PC-3 (cell line): ENCODE data around the gene MCU. TPM values are rescaled to one million over a fixed set of nuclear protein-coding genes. Genes with fewer than 3 reads are reported as not detected.
A peak's percentile ranks its signal among the peaks of the same experiment; 100 is the strongest.

Source experiments
- ATAC-seq: fragments of 200-7000 bp; cut with Tn5 transposase; 2 replicates; pipeline ENCODE4 v1.9.1; 2020; ENCODE audit warnings: mild to moderate bottlenecking, moderate library complexity
- Bru-seq: library from RNA; stranded (reverse); fragments of 400-500 nt; gene quantifications from one replicate; lab custom pipeline; 2021; lab: Mats Ljungman, UMichigan
- BruChase-seq, 2 experiments: library from RNA; stranded (reverse); fragments of 400-500 nt; gene quantifications; one replicate each; lab custom pipeline; 2021; lab: Mats Ljungman, UMichigan
- BruUV-seq: library from RNA; stranded (reverse); fragments of 400-500 nt; replicated peaks from 2 replicates; lab custom pipeline; 2021; lab: Mats Ljungman, UMichigan
- CTCF ChIA-PET: fragments of 300-600 bp; sonication (Branson Sonifier 250); formaldehyde crosslinking; loops from one replicate; lab custom pipeline; 2022; ENCODE audit warnings: antibody characterized with exemption; lab: Charles Lee
- POLR2A ChIA-PET: fragments of 300-600 bp; sonication (Branson Sonifier 250); formaldehyde crosslinking; loops from one replicate; lab custom pipeline; 2022; ENCODE audit warnings: antibody characterized with exemption; ENCODE audit not compliant: unreplicated experiment; lab: Charles Lee
- DNase-seq: peaks from one replicate; pipeline ENCODE4 v3.0.0-alpha.2; 2015
- H2AFZ ChIP-seq: fragments of 300-600 bp; sonication (generic); 2 replicates; pipeline ENCODE4 v1.6.0; 2016; ENCODE audit warnings: antibody characterized with exemption, low read length
- H3F3A ChIP-seq: fragments of 300-600 bp; sonication (generic); one replicate; pipeline ENCODE4 v1.6.0; 2017; ENCODE audit warnings: antibody characterized with exemption, low read length, control low read depth, mild to moderate bottlenecking; ENCODE audit not compliant: unreplicated experiment
- H3K27ac ChIP-seq: fragments of 300-600 bp; sonication (generic); 2 replicates; pipeline ENCODE4 v1.5.1; 2016; ENCODE audit warnings: mild to moderate bottlenecking, low read length
- H3K27me3 ChIP-seq: fragments of 300-600 bp; sonication (generic); 2 replicates; pipeline ENCODE4 v1.6.1; 2016; ENCODE audit warnings: low read length, mixed read lengths
- H3K36me3 ChIP-seq: fragments of 300-600 bp; sonication (generic); 2 replicates; pipeline ENCODE4 v1.6.1; 2016; ENCODE audit warnings: low read depth, mixed run types, low read length, mixed read lengths
- H3K4me1 ChIP-seq: fragments of 300-600 bp; sonication (generic); 2 replicates; pipeline ENCODE4 v1.5.1; 2016; ENCODE audit warnings: low read length; ENCODE audit not compliant: insufficient read depth
- H3K4me2 ChIP-seq: fragments of 300-600 bp; sonication (generic); 2 replicates; pipeline ENCODE4 v1.6.0; 2016; ENCODE audit warnings: low read length
- H3K4me3 ChIP-seq: fragments of 300-600 bp; sonication (generic); 2 replicates; pipeline ENCODE4 v1.5.1; 2016; ENCODE audit warnings: mild to moderate bottlenecking, low read length, mixed read lengths
- H3K79me2 ChIP-seq: fragments of 300-600 bp; sonication (generic); 2 replicates; pipeline ENCODE4 v1.6.1; 2017; ENCODE audit warnings: low read length, mixed read lengths
- H3K9ac ChIP-seq: fragments of 300-600 bp; sonication (generic); 2 replicates; pipeline ENCODE4 v1.6.0; 2016; ENCODE audit warnings: mild to moderate bottlenecking, low read length
- H3K9me2 ChIP-seq: fragments of 300-600 bp; sonication (generic); replicated peaks from 2 replicates; pipeline ENCODE4 v1.6.1; 2016; ENCODE audit warnings: mixed run types, low read length, mixed read lengths
- H3K9me3 ChIP-seq: fragments of 300-600 bp; sonication (generic); 2 replicates; pipeline ENCODE4 v1.6.1; 2016; ENCODE audit warnings: low read length, mixed read lengths
- H4K20me1 ChIP-seq: fragments of 300-600 bp; sonication (generic); 2 replicates; pipeline ENCODE4 v1.6.1; 2016; ENCODE audit warnings: low read length, mixed read lengths
- EZH2 ChIP-seq: fragments of 300-600 bp; sonication (generic); IDR thresholded peaks from one replicate; pipeline ENCODE4 v1.6.1; 2017; ENCODE audit warnings: antibody characterized with exemption, mild to moderate bottlenecking, low read length; ENCODE audit not compliant: unreplicated experiment
- EZH2phosphoT487 ChIP-seq: fragments of 300-600 bp; sonication (generic); IDR thresholded peaks from 2 replicates; pipeline ENCODE4 v1.6.1; 2018; ENCODE audit warnings: mild to moderate bottlenecking, antibody characterized with exemption, low read length, borderline replicate concordance
- intact Hi-C: fragments of 100-400 bp; cut with micrococcal nuclease; formaldehyde crosslinking; loops from 2 replicates; pipeline ENCODE4 v1.9.0; 2023
- long read RNA-seq: library from polyadenylated mRNA; unstranded; transcript quantifications from one replicate; pipeline ENCODE4 v2.0.0, GENCODE V29; 2021; ENCODE audit not compliant: unreplicated experiment
- total RNA-seq: library from RNA; depleted of rRNA; stranded (reverse); fragments of >200 nt; gene quantifications from 2 replicates; pipeline ENCODE4 v1.2.3, GENCODE V29; 2014; rRNA removed
- TF ChIP-seq, protein P1 (sequence below): fragments of 300-600 bp; sonication (generic); conservative IDR thresholded peaks from 2 replicates; pipeline ENCODE4 v1.5.1; 2017; ENCODE audit warnings: antibody characterized with exemption, low read depth, mild to moderate bottlenecking, low read length

The MCU gene, protein sequence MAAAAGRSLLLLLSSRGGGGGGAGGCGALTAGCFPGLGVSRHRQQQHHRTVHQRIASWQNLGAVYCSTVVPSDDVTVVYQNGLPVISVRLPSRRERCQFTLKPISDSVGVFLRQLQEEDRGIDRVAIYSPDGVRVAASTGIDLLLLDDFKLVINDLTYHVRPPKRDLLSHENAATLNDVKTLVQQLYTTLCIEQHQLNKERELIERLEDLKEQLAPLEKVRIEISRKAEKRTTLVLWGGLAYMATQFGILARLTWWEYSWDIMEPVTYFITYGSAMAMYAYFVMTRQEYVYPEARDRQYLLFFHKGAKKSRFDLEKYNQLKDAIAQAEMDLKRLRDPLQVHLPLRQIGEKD
- 16.4 and 21.5 TPM in 2 replicates for total RNA-seq
- Bru-seq, nascent RNA = percentile 71 among the genes with signal in this experiment
- BruChase-seq, experiment 1, labeled RNA remaining after a 6-hour chase = percentile 61 among the genes with signal in this experiment
- percentile 60 among the genes with signal in this experiment for BruChase-seq, experiment 2, labeled RNA remaining after a 2-hour chase
- long read RNA-seq, transcript MCU-202 (8 exons, 2,949 nt) = major isoform, 19 of 37 reads
- long read RNA-seq, partial matches to known transcripts = 16 of 37 reads
- long read RNA-seq, other reads (novel, unspliced or antisense) = 2 of 37 reads

DNA sequence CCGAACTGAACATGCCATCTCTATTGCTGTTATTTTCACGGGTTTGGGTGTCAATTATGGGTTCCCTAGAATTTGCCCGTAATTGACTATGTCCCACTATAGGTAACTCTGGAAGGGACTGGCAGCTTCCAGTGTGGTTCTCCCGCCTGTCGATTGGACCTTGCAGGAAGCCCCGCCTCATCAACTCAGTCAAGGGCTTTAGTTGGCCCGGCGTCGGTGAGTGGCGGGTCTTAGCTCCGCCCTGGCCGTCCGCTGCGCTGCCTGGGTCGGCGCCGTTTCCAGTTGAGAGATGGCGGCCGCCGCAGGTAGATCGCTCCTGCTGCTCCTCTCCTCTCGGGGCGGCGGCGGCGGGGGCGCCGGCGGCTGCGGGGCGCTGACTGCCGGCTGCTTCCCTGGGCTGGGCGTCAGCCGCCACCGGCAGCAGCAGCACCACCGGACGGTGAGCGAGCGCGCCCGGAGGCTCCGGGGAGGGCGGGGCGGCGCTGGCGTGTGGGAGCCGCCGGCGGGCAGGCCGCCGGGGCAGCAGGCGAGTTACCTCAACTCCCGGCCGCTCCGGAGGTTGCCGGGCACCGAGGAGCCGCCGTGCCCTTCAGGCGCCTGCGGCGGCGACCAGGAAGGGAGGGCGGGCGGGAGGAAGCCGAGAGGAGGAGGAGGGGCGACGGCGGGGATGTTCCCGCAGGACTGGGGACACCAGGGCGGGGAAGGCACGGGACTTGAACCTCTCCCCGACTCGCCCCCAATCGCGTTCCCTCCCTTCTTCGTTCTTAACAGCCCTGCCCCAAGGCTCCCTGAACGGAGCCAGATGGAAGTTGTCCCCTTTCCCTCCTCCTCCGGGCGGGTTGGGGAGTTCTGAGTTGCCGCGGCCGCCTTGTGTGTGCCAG is at the start of gene MCU:
MCU (plus strand) TSS at position 281 of the 881 bp plus-strand sequence; CDS start at position 290, 9 bp downstream.
- TF ChIP-seq, protein P1, sequence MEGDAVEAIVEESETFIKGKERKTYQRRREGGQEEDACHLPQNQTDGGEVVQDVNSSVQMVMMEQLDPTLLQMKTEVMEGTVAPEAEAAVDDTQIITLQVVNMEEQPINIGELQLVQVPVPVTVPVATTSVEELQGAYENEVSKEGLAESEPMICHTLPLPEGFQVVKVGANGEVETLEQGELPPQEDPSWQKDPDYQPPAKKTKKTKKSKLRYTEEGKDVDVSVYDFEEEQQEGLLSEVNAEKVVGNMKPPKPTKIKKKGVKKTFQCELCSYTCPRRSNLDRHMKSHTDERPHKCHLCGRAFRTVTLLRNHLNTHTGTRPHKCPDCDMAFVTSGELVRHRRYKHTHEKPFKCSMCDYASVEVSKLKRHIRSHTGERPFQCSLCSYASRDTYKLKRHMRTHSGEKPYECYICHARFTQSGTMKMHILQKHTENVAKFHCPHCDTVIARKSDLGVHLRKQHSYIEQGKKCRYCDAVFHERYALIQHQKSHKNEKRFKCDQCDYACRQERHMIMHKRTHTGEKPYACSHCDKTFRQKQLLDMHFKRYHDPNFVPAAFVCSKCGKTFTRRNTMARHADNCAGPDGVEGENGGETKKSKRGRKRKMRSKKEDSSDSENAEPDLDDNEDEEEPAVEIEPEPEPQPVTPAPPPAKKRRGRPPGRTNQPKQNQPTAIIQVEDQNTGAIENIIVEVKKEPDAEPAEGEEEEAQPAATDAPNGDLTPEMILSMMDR = no peak
- TF ChIP-seq EZH2 = no peak
- no peak for TF ChIP-seq EZH2phosphoT487
- BruUV-seq = no TSS peak
- CTCF ChIA-PET = interaction anchor here (0.6 kb wide), 1 partner anchor 80 kb away, joined by 3 read pairs; no protein-coding TSS in a partner anchor
- intact Hi-C loops = loop anchor here (2.0 to 5.0 kb wide), 3 partner anchors 45 to 370 kb away; no protein-coding TSS in a partner anchor
- Histone ChIP-seq H2AFZ (peak within 1 kb of the TSS; percentile 82), H3K4me2 (peak within 1 kb of the TSS; percentile 94), H3K9ac (peak within 1 kb of the TSS; percentile 70), H3K27me3 (no peaks in the 10 kb centered on the region), H3K27ac (no peak within 1 kb of the TSS; the same call in 1 of the 2 replicates), H3K9me3 (no peaks in the 10 kb centered on the region), H3K4me3 (peak within 1 kb of the TSS; percentile 94), H3K36me3 (no peaks in the 10 kb centered on the region), H4K20me1 (peaks cover 28% of the 10 kb centered on the region), H3K4me1 (peaks cover 51% of the 10 kb centered on the region), H3K79me2 (peaks cover 46% of the 10 kb centered on the region), H3K9me2 (no peaks in the 10 kb centered on the region), H3F3A (no peaks in the 10 kb centered on the region)
- POLR2A ChIA-PET = interaction anchor here (0.5 to 0.8 kb wide), 4 partner anchors 16 to 155 kb away, joined by 3 to 7 read pairs (median 4); no protein-coding TSS in a partner anchor
- ATAC-seq = peak; percentile 88
- peak; percentile 89 for DNase-seq

DNA sequence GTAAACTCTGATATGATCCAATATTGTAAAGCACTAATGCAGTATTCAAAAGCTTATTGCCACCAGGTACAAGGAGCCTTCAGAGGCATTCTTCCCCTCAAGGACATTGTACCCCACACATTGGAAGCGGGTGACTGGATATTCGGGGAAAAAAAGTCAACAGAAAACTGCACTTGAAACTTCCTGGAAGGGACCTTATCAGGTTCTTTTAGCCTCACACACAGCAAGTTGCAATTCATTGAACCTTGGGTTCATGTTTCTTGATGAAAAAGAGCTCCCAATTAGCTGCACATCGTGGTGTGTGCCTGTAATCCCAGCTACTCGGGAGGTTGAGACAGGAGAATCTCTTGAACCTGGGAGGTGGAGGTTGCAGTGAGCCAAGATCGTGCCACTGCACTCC is 49.6 kb upstream of the MCU start:
- no TSS peak for BruUV-seq
- ChIA-PET CTCF (no interaction called here), POLR2A (no interaction called here)

More for the DNA sequence above, 49.6 kb upstream of the MCU start:
- H3K4me3 ChIP-seq = no peak overlapping the region
- H3K27me3 ChIP-seq = no peaks in the 10 kb centered on the region
- no peaks in the 10 kb centered on the region for H3K9me3 ChIP-seq
- no peak overlapping the region for H3K27ac ChIP-seq
- H3K4me1 ChIP-seq = peaks cover 7% of the 10 kb centered on the region; the same call in 1 of the 2 replicates
- DNase-seq (no peak), ATAC-seq (no peak)
- H4K20me1 ChIP-seq = no peaks in the 10 kb centered on the region
- H3F3A ChIP-seq = no peaks in the 10 kb centered on the region
- no peaks in the 10 kb centered on the region for H3K9me2 ChIP-seq
- intact Hi-C loops = no loop called here
- H2AFZ ChIP-seq = no peak overlapping the region
- no peak overlapping the region for H3K9ac ChIP-seq
- H3K79me2 ChIP-seq = no peaks in the 10 kb centered on the region
- TF ChIP-seq EZH2phosphoT487 (no peak), EZH2 (no peak)
- TF ChIP-seq, protein P1 = no peak
- no peak overlapping the region for H3K4me2 ChIP-seq
- H3K36me3 ChIP-seq = no peaks in the 10 kb centered on the region
